Amniotic epithelial cell (primary cell): ENCODE results near the gene TAGLN2.
"Not testable (repeated sequence)": the region's sequence is repeated elsewhere in the genome, so short reads cannot be mapped to it uniquely, and the experiment has no call there.

Experiments used
- DNase-seq: peaks from one replicate; pipeline ENCODE4 v3.0.0-alpha.2; 2010; ENCODE audit warnings: low read depth

Gene TAGLN2

DNA sequence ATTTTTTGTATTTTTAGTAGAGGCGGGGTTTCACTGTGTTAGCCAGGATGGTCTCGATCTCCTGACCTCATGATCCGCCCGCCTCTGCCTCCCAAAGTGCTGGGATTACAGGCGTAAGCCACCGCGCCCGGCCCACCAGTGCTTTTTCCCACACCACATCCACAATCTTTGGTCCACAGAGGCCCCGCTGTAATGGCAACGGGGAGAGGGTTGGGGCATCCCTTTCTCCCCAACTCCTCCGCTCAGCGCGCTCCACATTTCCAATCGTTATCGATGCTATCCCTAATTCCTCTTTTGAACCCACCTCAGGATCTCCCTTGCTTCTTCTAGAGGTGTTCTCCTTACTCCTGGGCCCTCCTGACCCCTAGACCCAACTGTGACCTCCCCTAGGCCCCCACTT lies 25.7 kb downstream of the TAGLN2 start:
- not testable (repeated sequence) for DNase-seq

DNA sequence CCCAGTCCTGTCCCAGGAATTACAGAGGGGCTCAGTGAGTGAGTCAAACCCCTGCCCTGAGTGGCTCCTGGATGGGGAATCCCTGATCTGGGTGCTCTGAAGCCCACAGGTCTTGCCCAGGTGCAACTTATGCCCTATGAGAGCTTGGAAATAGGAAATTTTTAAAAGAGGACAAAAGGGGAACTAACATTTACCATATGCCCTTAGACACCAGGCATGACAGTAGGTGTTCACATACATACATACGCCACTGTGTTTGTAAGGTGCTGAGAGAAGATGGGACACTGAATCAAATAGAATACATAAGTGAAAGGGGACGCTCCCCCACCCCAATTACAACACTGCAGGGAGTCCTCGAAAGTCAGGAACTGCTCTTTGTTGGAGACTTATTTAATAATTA lies 26.8 kb downstream of the TAGLN2 start:
- DNase-seq, result no peak

- DNase-seq, result no peak
These were observed 27.3 kb downstream of the TAGLN2 start for GRCh38 chr1:159897962-159898361.

DNA sequence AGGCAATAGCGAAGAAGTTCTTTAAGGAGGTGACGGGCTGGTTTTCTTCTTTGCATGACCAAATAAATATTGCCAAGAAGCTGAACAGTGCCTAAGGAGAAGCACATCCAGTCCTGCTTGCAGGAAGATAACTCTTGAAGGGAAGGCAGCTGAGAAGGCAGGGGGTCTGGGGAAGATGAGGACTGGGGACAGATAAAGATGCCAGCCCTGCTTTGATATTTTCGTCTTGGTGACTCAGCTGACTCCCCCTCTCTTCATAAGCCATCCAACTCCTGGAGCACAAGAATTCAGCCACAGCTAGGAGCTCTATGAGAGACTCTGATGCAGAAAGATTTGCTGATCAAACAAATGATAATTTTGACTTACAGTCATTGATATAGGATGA lies 28.8 kb downstream of the TAGLN2 start:
- DNase-seq, result no peak

- no peak for DNase-seq
These were observed 29.3 kb downstream of the TAGLN2 start for GRCh38 chr1:159895836-159896545.

DNA sequence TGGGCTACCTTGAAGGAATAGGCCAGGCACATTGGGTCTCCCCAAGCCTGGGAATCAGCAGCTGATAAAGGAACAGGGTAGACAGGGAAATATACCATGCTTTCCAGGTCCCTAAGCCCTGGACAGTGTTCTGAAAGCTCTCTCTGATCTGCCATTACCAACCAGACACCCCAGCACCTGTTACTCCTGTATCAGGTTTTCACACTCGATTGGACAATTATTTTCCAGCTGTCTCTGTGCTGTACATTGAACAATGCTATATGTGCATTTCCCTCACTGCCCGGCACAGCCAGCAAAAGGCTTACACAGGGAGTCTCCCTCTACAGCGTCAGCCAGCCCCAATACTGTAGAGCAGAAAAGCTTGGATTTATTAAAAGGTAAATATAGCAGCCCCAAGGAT lies 30.0 kb downstream of the TAGLN2 start:
- no peak for DNase-seq

GRCh38 chr1:159892944-159893343 lies 32.4 kb downstream of the TAGLN2 start:
- DNase-seq, result no peak

DNA sequence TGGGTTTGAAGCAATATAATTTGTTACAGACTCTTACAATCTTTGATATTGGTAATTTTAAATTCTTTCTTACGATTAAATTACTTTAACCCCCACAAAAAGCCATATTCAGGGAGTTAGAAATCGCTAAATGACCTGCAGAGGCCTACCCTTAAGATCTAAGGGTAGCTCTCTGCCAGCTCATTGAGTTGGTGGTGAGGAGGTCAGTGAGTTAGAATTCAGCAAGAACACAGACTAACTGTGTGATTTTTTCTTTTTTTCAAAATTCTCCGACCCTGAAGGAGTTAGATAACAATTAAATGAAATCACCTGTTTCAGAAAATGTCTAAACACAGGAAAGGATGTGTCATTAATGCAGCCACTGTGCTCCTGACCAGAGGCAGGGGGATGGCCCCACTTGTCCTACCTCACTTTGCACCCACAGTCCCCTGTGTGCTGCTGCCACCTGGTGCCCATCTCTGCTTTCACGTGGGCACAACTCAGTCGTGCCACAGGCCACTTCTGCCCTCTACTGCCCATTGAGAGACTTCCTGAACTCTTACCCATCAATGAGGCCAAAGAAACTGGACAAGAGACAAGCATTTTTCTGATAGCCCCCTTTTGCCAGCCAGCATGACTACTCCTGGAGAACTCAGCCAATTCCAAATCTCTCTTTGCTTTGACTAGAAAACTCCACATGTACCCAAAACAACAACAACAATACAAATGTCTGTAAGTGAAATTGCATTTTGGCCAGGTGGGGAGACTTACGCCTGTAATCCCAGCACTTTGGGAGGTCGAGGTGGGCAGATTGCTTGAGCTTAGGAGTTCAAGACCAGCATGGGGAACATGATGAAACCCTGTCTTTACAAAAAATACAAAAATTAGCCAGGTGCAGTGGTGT lies 33.8 kb downstream of the TAGLN2 start:
- DNase-seq, result peak; percentile 84

GRCh38 chr1:159890390-159890789 lies 34.9 kb downstream of the TAGLN2 start:
- DNase-seq, result no peak

DNA sequence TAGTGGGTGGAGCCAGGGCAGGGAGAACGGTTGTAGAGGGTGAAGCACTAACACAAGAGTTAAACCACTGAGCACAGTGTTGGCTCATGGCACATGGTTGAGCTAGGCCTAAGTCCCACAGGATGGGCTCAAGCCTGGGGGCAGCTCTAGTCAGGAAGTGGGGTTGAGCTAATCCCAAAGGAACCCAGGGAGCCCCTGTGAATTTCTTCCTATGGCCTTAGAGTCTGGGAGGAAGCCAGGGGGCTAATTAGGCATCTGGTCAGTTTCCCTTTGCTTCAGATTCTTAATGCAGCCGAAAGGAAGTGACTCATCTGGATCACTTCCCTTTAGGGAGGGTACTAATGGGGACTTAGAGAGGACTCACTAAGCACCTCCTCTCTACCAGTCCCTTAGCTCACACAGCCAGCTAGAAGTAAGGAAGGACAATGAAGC lies 35.5 kb downstream of the TAGLN2 start:
- DNase-seq, result peak; percentile 68

GRCh38 chr1:159889202-159889601 lies 36.1 kb downstream of the TAGLN2 start:
- DNase-seq, result no peak

DNA sequence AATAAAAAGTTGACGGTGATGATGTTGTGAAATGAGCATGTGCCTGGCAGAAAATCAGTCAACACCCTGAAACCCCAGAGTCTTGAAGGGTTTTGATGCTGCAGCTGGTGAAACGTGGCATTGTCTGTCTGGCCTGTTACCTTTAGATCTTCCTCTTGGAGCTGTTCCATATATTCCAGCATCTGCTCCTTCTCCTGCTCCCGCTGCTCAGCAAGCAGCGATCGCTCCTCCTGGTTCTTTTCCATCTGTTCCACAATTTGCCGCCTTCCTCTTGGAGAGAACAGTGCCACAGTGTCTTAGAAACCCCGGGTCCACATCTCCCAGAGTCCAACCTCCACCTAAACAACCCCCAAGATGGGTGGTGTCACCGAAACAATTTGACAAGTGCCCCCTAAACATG lies 41.0 kb downstream of the TAGLN2 start:
- no peak for DNase-seq

DNA sequence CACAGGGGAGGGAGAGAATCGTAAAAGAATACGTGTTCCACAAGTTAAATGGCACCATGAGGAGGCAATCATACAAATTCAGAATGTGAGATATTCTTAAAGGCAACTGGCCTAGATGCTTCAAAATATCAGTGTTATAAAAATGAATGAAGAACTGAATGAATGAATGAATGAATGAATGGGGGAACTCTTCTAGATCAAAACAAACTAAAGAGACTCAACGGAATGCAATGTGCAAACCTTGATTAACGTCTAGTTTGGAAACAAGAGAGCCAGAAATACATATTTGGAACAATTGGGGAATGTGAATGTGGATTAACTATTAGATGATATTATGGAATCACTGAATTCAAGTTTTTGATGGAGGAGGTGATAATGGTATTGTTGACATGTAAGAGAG lies 42.2 kb downstream of the TAGLN2 start:
- DNase-seq, result no peak

DNA sequence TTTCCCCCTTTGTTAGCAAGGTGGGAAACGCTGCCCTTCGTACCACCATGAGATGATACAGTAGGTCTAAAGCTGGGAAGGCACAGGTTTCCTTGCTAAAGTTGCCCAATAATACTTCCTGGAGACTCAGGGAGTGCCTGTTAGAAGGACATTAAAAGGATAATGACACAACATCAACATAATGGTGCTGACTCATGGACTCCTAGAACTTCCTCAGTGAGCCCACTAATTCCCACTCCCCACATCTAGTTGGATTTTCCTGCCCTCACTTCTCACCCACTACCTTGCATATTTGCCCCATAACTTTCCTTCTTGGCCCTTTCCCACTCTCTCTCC lies 42.8 kb downstream of the TAGLN2 start:
- peak; percentile 47 for DNase-seq

GRCh38 chr1:159881622-159882526 lies 43.4 kb downstream of the TAGLN2 start:
- peak; percentile 99 for DNase-seq

DNA sequence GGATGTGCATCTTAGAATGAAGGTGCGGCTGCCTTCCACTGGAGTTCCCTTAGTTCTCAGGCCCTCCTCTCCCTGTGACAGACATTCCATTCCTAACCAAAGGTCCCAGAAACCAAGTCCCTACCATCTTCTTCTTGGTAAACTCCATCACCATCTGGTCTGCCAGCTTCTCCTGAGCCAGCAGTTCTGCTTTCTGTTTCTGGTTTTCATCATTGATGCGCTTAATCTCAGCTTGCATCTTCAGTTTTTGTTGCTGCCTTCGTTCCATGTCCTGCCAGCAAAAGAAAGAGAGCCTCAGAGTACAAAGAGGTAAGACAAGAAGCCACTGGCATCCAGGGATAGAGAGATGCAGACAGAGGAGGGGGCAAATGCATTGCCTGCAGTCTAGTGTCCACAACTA lies 44.9 kb downstream of the TAGLN2 start:
- DNase-seq, result no peak

GRCh38 chr1:159879977-159880376 lies 45.3 kb downstream of the TAGLN2 start:
- DNase-seq, result peak; percentile 84

- DNase-seq, result no peak
These were observed 46.2 kb downstream of the TAGLN2 start for GRCh38 chr1:159879136-159879535.

DNA sequence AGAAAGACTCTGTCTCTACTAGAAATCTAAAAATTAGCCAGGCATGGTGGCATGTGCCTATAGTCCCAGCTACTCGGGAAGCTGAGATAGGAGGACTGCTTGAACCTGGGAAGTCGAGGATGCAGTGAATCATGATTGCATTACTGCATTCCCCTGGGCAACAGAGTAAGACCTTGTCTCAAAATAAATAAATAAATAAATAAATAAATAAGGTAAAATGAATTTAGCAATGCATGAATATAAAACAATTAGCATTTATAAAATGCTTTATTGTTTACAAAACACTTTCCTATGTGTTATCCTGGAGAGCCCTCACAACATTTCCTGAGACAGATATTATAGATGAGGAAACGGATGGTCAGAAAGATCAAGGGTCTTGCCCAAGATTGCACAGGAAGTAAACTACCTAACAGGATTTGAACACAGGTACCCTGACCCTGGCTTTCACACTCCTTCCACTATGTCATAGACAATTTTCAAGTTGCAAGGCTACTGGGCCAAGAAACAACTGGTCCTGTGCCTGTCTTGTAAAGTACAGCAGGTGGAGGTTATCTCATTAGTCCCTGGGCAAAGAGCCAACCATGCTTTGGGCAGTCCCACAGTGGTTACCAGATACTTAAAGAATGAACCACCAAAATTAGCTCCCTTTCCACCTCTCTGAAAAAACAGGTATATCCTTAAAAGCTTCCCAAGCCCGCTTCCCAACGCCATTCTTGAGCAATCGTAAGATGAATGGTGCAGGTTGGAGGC lies 47.4 kb downstream of the TAGLN2 start:
- DNase-seq, result no peak

- DNase-seq, result no peak
These were observed 51.7 kb downstream of the TAGLN2 start for GRCh38 chr1:159873530-159874143.

GRCh38 chr1:159872891-159873290 lies 52.4 kb downstream of the TAGLN2 start:
- no peak for DNase-seq
